Inflammatory macrophage treated with lipopolysaccharide for 4 hours (primary cell): Measurements from ENCODE around the gene DDHD1.
"Not testable (repeated sequence)": the region's sequence is repeated elsewhere in the genome, so short reads cannot be mapped to it uniquely, and the experiment has no call there.

ENCODE experiments used
- DNase-seq: peaks from one replicate; pipeline ENCODE4 v3.0.0-alpha.2; 2020

Gene DDHD1

GRCh38 chr14:53151523-53152183, 1.5 kb downstream of the DDHD1 start:
- DNase-seq, result peak; percentile 29

DNA sequence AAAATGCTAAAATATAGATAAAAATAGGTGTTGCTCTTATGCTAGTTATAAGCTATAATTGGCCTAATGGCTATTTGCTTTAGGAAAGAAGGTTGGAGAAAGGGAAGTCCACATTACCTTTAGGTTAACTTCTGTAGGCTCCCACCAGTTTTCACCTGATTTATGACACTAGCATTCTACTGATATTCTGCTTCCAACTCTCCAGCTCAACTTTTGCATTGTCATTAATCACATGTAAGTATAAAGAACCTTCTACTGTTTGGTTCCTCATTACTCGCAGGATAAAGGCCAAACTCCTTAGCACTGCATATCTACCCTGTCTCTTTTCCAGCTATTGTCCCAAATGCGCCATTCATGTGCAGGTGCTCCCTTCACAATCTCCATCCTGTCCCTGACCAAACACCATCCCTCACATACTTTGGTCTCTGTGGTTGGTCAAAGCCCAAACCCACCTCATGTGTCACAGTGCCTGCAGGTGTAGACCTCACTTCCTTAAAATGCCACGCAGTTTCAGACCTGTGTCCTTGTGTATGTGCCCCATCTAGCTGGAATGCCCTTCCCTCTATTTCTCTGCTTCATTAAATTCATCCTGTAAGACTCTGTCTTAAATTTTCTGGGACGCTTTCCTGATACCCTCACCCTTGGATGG, 3.3 kb downstream of the DDHD1 start:
- peak; percentile 27 for DNase-seq

DNA sequence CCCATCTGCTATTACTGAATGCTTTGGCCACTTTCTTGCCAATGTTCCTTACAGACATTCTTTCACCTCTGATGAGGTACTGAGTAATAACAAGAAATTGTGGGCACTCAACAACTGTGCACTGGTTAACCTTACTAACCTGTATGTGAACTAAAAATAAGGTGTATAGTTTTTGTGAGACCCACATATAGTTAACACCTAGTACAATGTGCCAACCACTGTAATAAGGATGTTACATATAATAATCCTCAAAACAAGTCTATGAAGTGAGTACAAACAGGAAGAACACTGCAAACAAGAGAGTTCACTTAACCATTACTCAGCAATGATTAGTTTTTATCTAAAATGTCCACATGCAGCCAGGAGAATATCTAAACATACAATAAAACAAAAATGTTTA, 4.5 kb downstream of the DDHD1 start:
- no peak for DNase-seq

- DNase-seq, result peak; percentile 22
These were observed 5.2 kb downstream of the DDHD1 start for GRCh38 chr14:53147893-53148292.

DNA sequence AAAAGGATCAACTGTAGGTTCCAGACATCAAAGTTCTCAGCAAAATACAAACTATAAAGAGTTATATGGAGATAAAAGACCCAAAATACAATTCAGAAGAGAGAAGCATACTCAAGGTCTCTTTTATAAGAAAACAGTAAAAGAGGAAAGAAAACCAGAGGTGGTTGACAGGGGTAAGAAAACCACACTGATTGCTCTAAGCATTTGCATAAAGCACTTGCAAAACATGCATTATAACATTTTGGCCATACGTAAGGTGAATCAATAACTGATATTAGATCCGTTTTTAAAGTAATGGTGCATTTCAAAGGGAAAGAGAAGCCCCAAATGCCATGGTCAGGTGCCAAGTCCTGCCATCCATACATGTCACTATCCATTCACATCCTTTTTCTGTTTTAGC, 5.9 kb downstream of the DDHD1 start:
- DNase-seq, result peak; percentile 29

DNA sequence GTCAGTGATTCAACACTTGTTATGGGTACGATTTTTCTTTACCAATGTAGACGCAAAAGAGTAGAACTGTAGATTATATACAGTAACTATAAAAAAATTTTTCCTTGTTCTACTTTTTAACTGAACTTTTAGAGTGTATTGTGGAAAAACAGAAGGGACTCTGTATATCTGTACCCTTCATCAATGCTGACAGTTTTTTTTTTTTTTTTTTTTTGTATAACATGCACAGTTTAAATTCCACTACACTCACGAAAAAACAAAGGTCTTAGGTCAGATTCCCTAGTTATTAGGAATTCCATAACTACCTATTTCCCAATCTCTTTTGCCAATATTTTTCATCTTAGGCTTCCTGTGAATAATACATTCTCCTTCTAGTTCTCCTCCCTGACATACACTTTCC, 6.4 kb downstream of the DDHD1 start:
- no peak for DNase-seq

DNA sequence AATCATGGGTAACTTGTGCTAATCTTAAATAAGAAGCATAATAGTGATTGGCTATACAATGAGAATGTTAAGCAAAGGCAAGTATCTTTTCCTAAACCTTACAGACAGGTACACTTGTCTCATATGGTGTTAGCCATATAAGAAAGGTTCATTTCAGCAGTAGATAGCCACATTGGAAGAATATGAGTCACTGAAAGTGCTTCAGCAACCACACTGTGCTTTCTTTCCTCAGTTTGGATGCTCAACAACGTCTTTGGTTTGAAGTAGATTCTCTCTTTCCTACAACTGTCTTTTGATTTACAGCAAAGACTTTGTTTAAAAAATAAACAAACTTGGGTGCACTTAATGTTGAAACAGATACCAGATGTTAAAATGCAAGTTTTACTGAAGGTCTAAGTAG, 8.9 kb downstream of the DDHD1 start:
- DNase-seq, result no peak

DNA sequence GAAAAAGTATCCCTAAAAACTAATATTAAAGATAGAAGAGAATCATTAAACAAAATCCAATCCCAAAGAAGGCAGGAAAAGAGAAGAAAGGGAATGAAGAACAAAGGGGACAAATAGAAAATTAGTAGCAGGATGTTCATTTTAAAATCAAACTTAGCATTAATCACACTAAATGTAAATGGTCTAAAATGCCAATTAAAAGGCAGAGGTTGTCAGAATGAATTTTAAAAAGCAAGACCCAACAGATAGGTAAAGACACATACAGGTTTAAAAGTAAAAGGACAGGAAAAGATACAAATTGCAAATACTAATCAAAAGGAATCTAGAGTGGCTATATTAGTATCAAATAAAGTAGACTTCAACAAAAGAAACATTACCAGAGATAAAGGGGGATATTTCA, 12.5 kb downstream of the DDHD1 start:
- no peak for DNase-seq

GRCh38 chr14:53137568-53138203, 15.4 kb downstream of the DDHD1 start:
- DNase-seq, result no peak

DNA sequence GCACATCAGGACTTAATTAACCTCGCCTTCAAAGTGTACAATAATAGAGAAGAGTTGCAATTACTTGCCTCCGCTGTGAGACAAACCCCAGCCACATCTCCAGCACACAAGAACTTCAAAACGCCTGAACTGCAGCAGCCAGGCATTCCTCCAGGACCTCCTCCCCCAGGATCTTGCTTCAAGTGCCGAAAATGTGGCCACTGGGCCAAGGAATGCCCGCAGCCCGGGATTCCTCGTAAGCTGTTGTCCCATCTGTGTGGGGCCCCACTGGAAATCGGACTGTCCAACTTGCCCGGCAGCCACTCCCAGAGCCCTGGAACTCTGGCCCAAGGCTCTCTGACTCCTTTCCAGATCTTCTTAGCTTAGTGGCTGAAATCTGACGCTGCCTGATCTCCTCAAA, 22.6 kb downstream of the DDHD1 start:
- DNase-seq, result not testable (repeated sequence)

DNA sequence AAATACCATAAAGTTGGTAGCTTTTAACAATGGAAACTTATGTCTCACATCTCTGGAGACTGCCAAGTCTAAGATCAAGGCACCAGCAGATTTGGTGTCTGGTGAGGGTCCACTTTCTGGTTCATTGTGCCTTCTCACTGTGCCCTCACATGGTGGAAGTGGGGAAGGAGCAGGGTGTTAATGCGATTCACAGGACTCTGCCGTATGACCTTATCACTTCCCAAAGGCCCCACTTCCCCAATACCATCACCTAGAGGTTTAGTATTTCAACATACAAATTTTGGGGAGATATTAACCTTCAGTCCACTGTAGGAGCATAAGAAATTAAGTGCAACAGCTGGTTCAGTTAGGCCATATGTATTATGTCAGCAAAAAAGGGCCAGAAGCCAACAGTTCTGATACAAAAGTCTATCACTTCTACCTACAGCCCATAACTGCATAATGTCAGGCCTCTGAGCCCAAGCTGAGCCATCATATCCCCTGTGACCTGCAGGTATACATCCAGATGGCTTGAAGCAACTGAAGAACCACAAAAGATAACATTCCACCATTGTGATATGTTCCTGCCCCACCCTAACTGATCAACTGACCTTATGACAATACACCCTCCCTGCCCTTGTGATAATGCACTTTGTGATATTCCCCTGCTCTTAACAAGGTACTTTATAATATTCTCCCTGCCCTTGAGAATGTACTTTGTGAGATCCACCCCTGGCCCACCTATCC, 24.7 kb downstream of the DDHD1 start:
- no peak for DNase-seq

DNA sequence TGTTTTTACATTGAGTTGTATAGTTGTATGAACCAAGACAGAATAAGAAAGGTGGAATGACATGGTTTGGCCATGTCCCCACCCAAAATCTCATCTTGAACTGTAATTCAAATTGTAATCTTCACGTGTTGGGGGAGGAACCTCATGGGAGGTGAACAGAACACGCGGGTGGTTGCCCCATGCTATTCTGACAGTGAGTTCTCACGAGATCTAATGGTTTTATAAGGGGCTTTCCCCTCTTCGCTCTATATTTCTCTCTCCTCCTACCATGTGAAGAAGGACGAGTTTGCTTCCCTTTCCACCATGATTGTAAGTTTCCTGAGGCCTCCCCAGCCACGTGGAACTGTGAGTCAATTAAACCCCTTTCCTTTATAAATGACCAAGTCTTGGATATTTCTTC, 25.3 kb downstream of the DDHD1 start:
- peak; percentile 16 for DNase-seq

GRCh38 chr14:53127151-53127550, 26.0 kb downstream of the DDHD1 start:
- no peak for DNase-seq

DNA sequence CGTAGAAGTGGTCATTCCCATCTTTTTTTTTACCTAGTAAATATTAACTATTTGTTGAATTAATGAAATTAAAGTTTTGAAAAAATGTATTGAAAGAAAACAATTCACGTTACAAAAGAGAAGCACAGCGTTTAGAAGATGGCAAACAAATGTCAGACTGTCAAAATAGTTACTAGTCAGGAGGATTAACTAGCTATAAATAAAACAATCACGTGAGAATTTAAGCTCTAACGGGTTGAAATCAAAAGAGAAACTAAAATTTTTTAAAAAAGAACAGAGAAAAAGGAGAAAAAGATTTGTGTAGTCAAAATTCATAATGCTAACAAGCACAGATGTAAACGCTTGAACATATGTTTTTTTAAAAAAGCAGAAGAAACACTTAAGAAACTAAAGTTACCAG, 26.4 kb downstream of the DDHD1 start:
- peak; percentile 52 for DNase-seq

GRCh38 chr14:53124786-53125185, 28.3 kb downstream of the DDHD1 start:
- DNase-seq, result peak; percentile 67

DNA sequence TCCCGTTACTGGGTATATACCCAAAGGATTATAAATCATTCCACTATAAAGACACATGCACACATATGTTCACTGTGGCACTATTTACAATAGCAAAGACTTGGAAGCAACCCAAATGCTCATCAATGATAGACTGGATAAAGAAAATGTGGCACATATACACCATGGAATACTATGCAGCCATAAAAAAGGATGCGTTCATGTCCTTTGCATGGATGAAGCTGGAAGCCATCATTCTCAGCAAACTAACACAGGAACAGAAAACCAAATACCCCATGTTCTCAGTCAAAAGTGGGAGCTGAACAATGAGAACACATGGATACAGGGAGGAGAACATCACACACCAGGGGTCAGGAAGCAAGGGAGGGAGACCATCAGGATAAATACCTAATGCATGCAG, 31.7 kb downstream of the DDHD1 start:
- not testable (repeated sequence) for DNase-seq

- DNase-seq, result not testable (repeated sequence)
These were observed 35.6 kb downstream of the DDHD1 start for GRCh38 chr14:53117479-53117878.

DNA sequence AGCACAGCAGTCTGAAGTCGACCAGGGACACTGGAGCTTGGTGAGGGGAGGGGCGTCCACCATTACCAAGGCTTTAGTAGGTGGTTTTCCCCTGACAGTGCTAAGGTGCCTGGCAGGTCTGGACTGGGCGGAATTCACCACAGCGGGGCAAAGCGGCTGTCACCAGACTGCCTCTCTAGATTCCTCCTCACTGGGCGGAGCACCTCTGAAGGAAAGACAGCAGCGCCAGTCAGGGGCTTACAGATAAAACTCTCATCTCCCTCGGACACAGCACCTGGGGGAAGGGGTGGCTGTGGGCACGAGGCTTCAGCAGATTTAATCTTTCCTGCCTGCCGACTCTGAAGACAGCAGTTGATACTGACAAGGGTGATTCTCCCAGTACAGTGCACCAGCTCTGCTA, 39.1 kb downstream of the DDHD1 start:
- DNase-seq, result no peak

DNA sequence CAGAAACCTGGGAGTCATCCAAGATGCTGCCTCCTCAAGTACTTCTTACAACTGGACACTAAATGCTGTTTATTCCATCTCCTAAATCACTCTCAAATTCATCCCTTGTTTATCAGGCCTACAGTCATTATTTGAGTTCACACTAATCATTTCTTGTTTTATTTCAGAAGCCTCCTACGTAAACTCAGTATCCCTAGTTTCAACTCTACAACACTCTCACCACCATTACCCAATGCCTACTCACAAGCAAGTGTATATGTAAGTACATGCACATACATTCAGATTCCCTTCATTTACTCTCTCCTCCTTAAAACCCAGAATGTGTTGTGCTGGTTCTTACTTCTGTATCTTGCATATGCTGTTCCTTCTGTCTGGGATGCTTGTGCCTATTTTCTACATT, 43.0 kb downstream of the DDHD1 start:
- DNase-seq, result no peak

- peak; percentile 80 for DNase-seq
These were observed 43.8 kb downstream of the DDHD1 start for GRCh38 chr14:53109105-53110041.

GRCh38 chr14:53108292-53109104, 44.6 kb downstream of the DDHD1 start:
- peak; percentile 61 for DNase-seq

DNA sequence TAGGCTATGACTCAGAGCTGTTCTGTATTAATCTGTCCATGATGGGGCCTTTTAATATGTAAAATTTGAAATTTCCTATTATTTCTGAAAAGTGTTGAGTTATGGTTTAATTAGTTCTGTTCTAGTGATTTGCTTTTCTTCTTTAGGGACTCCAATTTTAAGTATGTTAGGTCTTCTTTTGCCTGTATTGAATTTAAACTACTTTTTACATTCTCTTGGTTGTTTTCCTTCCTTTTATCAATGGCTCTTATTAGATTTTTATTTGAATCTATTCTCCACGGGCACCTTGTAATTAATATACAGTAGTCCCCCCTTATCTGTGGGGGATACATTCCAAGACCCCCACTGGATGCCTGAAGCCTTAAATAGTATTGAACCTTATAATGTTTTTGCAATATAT, 46.4 kb downstream of the DDHD1 start:
- DNase-seq, result no peak
